HG03439 (cell line): ENCODE data around the gene SMARCA1.

Experiments used
- ATAC-seq: cut with Tn5 transposase; IDR thresholded peaks from one replicate; pipeline ENCODE4 v1.9.1; 2021; ENCODE audit warnings: mild to moderate bottlenecking, moderate library complexity; ENCODE audit not compliant: unreplicated experiment

Gene SMARCA1

GRCh38 chrX:129461801-129462456 lies 61.4 kb downstream of the SMARCA1 start:
- ATAC-seq, result no peak

GRCh38 chrX:129452523-129452922 lies 70.8 kb downstream of the SMARCA1 start:
- ATAC-seq, result no peak

- no peak for ATAC-seq
These were observed 73.2 kb downstream of the SMARCA1 start for GRCh38 chrX:129450123-129450522.

DNA sequence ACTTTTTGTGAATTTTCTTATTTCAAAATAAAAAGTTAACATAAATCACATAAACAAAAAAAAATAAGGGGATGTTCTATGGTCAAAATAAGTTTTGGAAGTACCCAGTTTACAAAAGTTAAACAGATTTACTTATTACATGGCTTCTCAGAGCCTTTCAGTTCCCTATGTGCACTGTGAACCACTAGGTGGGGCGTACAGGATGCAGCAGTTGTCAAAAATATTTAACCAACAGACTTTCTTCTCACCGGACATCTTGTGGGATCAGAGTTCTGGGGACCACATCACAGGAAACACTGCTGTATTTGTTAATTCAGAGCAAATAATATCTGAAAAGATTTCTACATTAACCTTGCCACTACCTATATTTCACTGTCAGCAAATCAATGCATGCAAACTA lies 74.1 kb downstream of the SMARCA1 start:
- no peak for ATAC-seq

DNA sequence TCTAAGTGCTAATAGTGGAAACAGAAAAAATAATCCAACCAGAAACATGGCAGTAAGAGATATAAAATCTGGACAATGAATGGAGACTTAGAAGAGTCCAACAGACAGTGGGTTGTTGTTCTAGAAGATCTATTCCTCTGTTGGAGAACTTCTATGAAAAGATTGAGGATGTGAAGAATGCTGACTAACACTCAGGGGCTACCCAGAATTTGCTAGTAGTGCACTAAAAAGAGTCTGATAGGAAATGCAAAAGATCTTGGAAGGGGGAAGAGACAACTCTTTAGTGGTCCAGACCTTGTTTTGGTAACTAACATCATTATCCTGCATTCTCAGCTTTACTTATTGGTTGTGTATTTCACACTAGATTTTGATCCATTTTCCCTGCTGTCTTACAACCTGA lies 77.9 kb downstream of the SMARCA1 start:
- no peak for ATAC-seq

- ATAC-seq, result no peak
These were observed 89.3 kb downstream of the SMARCA1 start for GRCh38 chrX:129433945-129434344.

- no peak for ATAC-seq
These were observed 89.8 kb downstream of the SMARCA1 start for GRCh38 chrX:129433461-129433860.

DNA sequence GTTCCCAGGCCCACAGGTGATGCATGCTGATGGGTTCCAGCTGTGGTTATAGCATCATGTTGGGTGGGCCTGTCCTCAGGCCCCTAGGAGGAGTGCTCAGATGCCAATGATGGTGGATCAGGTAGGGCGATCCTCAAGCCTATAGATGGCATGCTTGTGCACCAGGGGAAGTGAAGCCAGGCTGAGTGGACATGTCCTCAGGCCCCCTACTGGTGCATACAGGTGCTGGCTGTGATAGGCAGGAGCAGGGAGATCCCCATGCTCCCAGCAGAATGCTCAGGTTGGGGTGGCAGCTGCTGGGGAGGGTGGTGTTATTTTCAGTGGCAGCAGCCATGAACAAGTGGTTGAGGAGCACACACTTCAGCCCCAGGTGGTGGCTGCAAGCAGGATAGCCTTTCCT lies 96.0 kb downstream of the SMARCA1 start:
- ATAC-seq, result no peak

- no peak for ATAC-seq
These were observed 100.1 kb downstream of the SMARCA1 start for GRCh38 chrX:129423191-129423590.

DNA sequence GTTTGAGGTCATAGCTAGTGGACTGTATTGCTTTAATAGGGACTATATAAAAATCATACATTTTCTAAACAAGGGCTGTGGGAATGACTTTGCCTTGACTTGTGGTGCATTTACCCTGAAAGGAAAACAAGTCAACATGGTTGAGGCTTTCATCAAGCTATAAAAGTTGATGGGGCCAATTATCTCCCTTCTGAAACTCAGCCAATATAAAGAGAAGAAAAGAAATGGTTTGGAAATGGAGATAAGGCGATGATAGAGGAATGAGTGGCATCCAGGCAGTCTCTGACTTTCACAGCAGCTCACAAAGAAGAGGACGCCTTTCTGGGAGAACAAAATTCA lies 118.7 kb downstream of the SMARCA1 start:
- ATAC-seq, result no peak

DNA sequence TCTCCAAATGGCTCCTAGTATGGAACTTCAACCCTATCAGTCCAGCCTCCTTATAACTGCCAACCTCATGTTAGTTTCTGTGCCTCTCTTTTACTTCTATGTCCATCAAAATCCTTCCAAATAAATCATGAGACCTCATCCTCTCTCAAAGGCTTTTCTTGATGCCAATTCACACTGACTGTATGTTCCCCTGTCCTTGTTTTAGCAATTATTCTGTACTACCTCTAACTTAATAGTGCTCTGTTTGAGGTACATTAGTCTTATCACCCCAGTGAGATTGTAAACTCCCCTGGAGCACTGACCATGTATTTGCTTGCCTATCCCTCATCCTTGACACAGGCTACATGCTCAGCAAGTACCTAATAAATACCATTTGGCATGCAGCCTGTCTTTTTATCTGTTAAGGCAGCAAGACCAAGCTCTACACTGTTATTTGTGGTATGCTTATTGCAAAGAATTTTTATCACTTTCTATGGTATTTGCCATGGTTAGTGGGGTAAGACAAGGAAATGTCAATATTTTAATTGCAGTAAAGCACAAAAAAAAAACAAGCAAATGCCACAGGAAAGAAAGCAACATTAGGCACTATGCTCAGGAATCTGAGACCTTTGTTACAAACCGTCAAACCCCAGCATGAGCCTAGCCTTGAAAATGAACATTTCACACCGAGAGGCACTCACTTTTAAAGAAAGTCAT lies 119.2 kb downstream of the SMARCA1 start:
- no peak for ATAC-seq
